NCI-H1436 (cell line): ENCODE data around the gene MBD3L2B.

Experiments used
- DNase-seq: peaks from one replicate; lab custom pipeline; 2025; lab: John Stamatoyannopoulos, UW

The MBD3L2B gene

DNA sequence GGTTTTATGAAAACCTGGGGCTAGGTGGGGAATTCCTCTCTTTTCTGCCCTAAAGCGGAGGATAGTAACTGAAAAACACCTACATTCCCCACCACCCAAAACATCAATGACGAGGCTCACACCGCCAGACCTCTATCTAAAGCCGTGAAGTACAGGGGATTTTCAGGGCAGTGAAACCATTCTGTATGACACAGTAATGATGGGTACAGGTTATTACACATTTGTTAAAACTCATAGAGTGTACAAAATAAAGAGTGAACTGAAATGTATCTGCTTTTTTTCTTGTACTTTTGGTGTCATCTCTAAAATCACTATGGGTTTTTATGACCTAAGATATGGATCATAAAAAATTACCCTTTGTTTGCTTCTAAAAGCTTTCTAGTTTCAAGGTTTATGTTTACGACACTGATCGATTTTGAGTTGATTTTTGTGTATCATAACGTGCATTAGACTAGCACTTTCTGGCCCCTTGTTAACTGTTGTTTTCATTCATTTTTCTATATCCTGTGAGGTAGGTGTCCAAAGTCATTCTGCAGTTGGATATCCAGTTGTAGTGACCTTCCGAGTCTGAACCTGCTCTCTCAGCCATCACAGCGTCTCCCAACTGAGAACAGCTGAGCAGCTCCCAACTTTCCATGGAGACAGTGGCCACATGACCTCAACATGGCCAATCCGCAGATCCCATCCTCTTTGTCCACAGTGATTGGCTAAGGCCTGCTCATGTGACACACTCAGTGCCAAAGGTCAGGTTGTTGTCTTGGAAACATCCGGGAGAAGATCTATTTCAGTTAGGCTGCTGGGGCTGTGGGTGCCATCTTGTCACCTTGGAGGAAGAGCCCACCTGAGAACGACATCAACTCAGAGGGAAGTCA is 10.3 kb downstream of the MBD3L2B start:
- no peak for DNase-seq

DNA sequence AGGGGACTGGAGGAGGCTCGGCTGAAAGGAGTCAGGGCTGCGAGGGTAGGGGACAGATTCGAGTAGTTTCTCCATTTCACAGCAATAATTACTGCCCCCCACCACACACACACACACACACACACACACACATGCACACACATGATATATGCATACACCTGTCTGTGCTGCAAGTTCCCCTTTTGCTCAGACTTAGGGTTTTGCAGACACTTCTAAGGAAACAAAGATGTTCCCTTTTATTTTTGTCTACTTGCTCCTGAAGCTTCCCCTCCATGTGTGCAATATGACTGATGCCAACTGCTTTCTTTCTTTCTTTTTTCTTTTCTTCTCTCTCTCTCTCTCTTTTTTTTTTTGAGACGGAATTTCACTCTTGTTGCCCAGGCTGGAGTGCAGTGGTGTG is 13.4 kb downstream of the MBD3L2B start:
- DNase-seq = no peak

DNA sequence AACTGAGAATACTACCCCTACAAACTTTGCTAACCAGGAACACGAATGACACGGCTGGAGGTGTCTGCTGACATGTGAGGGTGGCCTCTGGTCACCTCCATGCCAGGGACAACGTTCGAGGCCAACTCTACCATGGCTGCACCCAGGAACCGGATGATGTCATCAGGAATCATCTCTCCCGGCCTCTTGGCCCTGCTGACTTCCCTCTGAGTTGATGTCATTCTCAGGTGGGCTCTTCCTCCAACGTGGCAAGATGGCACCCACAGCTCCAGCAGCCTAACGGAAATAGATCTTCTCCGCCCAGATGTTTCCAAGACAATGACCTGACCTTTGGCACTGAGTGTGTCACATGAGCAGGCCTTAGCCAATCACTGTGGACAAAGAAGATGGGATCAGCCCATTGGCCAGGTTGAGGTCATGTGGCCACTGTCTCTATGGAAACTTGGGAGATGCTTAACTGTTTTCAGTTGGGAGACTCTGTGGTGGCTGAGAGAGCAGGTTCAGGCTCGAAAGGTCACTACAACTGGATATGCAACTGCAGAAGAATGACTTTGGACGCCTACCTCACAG is 15.0 kb downstream of the MBD3L2B start:
- DNase-seq = no peak

DNA sequence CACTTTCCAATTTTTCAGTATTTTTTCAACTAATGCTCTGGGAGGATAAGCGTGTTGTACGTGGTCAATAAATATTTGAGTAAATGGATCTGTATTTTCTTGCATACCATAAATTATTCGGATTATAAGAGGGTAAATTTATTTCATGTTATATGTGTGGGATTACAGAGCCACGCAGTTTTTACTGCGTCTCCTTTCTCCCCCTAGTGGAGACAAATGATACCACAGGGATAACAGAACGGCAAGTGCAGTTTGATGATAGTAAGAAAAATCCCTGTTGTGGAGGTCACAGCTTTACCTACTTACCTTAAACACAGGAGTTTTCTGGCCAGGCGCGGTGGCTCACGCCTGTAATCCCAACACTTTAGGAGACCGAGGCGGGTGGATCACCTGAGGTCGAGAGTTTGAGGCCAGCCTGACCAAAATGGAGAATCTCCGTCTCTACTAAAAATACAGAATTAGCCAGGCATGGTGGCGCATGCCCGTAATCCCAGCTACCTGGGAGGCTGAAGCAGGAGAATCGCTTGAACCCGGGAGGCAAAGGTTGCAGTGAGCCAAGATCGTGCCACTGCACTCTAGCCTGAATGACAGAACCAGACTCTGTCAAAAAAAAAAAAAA is 16.8 kb downstream of the MBD3L2B start:
- no peak for DNase-seq

DNA sequence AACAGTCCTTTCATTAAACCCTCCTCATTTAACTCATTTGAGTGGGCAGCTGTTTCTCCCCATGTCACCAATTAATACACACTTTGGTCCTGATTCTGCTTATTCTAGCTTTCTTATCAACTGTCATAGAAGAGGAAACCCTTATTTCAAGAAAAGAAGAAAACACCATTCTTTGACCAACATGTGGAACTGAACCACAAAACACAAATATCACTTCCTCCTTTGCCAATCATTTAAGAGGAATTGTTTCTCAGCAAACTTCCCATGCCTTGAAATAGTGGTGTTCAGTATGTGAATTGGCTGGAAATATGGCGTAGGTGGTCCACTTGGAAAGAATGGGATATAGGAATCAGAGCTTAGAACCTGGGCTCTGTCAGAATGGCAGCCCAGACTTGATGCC is 20.4 kb downstream of the MBD3L2B start:
- no peak for DNase-seq

DNA sequence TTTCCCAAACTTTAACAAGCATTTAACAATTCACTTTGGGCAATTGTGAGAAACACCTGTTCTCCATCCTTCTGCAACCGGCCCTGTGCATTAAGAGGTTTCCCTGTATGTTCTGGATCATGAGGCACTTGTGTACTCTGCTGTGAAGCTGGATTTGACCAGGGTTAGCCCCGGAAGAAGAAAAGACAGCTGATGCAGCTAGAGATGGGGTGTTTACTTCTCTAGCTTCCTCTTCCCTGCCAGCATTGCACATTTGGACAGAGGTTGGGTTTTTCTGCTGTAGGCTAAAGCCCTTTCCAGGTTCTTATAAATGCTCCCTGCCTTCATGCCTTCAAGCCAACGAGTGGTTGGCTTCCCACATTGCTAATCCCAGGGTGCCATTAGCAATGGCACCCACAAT is 20.9 kb downstream of the MBD3L2B start:
- DNase-seq = no peak

DNA sequence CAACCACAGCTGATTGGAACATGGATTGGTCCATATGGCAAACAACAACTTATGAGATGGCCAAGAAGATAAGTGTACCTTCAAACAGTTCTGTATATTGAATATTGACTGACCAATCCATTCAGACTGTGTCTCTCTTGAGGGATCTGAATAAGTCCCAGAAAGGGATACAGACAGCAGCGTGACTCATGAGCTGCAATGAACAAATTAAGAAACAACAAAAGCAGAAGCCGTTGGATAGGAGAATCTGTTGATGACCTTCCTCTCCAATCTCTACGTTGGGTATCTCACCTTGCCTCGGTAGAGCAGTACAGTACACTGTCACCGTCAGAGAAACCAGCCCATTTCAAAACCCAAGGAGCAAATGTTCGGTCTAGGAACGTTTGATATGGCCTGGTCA is 21.3 kb downstream of the MBD3L2B start:
- DNase-seq = no peak

DNA sequence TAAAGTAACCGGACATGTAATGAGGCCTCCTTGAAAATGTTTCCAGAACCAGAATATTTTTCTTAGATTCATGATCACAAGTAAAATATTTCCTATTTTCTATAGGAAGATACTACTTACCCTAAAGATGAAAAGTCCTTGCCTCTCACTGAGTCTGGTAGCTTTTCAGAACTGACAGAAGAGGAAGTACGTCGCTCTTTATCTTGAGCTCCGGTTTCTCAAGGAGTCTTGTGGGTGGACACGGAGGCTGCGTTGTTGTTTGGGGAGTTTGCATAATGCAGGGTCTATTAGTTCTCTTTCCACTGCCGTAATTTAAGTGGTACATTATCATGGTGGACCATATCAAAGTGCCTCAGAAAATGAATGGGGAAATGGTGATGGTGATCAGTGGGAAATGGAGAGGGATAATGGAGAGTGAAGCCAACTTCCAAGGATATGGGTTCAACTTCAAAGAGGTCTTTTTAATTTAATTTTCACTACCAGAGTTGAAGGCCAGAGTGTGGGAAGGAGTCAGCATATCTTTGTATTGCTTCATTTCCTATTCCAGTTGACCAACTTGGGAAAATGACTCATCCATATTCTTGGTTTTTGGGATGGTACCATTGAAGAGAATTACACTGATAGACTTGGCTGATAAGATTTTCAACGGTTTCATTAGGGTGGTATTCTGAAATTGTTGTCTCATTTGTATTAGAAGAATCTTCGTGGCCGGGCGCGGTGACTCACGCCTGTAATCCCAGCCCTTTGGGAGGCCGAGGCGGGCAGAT is 23.4 kb downstream of the MBD3L2B start:
- DNase-seq = no peak

DNA sequence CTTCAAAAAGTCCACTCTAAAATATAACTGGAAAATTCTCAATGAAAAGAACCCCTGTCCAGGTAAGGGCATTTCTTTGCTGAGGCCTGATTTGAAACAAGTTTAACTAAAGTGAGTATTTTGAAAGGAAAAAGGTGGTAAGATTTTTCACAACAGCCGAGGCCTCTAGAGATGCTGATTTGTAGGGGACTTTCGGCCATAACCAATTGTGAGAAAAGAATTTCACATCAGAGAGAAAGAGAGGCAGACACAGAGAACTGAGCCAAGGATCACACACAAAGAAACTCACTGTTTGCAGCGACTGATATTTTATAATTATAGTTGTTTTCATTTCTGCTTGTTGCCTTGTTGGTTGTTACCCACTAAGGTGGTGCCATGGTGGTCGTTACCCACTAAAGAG is 24.4 kb downstream of the MBD3L2B start:
- DNase-seq = no peak

DNA sequence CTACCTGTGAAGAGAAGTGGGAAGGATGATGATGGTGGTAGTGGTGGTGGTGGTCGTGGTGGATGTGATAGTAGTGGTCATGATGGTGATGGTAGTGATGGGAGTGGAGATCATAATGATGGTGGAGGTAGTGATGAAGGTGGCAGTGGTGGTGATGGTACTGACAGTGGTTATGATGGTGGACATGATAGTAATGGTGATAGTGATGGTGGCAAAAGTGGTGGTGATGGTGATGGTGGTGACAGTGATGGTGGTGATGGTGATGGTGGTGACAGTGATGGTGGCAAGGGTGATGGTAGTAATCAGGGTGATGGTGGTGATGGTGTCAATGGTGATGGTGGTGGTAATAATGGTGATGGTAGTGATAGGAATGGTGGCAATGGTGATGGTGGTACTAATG is 26.2 kb downstream of the MBD3L2B start:
- no peak for DNase-seq

DNA sequence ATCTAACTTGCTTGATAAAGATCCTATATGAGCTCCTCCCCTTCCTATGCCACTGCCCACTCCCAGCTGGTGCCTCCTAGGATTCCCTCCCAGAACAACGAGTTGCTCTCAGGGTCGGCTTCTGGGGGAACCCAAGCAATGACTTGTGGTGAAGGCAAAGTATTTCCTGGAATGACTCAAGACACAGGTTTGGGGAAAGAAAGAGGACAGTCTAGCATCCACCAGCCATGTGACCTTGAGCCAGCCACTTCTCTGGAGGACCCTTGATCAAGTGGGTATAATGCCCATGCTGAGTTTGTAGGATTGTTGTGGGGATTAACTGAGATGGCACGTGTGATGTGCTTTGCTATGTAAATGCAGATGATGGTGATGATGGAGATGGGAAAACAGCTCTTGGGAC is 33.0 kb downstream of the MBD3L2B start:
- DNase-seq = no peak

DNA sequence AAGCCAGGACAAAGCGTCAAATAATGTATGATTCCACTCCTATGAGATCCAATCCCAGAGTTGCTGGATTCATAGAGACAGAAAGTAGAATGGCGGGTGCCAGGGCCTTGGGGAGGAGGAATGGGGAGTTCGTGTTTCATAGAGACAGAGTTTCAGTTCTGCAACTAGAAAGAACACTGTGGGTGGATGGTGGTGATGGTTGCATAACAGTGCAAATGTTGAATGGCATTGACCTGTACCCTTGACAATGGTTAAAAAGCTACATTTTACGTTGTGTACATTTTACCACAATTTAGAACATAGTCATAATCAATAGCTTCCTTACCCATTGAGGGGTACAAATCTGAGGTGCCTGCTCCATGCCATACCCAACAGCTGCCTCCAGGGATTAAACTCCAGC is 33.4 kb downstream of the MBD3L2B start:
- no peak for DNase-seq

DNA sequence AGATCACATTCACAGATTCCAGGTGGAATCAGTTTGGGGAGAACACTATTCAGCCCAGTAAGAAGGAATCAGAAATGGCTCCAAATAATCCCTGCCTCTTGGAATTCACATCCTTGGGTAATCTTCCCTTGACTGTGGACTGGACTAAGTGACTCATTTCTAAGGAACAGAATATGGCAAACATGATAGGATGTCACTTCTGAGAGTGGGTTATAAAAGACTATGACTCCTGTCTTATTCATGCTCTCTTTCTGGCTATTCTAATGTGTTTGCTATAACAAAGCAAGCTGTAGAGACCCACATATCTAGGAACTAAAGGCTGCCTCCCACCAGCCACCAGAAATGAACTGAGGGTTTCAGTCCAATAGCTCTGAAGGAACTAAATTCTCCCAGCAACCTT is 37.8 kb downstream of the MBD3L2B start:
- no peak for DNase-seq

DNA sequence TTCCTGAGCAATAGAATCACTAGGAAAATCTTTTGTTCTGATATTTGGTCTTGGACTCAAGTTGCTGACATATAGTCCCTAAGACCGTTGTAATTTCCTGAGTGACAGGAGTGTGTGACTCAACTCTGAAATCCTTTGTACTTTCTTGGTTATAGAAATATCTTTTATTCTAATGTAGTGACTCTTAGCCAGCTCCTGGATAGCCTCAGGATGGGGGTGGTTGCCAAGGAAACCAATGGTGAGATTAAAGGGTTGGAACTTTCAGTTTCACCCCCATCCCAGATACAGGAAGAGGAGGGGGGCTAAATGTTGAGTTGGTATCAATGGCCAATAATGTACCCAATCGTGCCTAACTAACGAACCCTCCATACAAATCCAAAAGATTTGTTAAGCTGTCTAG is 41.8 kb downstream of the MBD3L2B start:
- no peak for DNase-seq

DNA sequence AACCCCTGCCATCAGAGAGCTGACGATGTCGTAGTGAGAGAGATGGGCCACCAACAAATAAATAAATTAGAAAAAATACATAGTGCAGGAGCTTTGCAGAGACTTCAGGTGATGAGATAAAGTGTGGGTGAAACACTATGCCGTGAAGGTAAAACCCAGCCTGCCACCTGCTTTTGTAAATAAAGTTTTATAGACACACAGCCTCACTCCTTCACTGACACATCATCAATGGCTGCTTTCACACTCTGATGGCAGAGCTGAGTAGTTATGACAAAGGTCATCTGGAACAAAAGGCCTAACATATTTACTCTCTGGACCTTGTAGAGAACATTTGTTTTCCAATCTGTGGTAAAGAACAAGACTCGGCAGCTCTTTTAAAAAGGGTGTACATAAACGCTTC is 45.0 kb downstream of the MBD3L2B start:
- DNase-seq = no peak

DNA sequence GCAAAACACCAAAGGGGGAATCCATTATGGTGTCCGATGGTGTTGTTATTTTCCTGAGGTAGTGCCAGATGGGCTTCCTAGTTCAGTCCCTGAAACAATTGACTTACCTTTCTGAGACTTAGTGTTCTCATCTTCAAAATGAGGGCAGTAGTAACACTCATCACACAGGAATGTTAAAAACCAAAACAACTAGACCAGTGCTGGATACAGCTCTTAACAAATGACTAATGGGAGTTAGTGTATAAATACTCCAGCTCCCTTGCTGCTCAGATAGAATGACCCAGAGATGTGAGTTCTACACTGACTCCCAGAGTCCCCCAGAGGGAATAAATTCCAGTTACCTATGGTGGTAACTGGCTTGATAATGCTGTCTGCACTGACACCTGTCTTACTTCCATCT is 49.9 kb downstream of the MBD3L2B start:
- no peak for DNase-seq

DNA sequence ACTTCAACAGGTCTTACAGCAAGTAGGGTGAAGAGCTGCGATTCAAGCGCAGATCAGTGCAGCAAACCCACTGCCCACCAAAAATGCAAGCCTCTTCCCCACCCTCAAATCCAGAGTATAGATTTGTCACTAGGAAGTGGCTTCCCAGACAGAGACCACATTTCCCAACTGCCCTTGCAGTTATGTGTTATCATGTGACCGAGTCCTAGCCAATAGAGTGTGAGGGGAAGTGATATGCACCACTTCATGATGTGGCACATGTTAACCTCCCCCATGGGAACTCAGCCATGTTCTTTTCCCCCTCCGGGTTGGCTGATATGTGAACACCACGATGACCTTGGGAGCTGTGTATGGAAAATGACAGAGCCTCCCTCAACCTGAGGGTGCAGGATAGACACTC is 50.8 kb downstream of the MBD3L2B start:
- DNase-seq = peak; percentile 8

DNA sequence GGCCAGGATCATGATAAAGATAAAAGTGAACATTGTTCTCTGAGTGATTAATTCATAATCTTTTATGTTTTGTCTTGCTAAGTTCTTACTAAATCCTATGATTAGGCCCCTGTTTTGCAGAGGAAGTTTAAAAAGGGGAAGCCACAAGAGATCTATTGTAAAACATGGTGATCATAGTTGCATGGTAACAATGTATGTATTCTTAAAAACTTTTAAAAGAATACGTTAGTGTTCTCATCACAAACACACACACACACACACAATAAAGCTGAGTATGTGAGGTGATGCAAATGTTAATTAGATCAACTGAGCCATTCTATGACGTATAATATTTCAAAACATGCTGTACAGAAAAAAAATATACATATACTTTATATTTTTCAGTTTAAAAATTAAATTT is 51.2 kb downstream of the MBD3L2B start:
- no peak for DNase-seq

DNA sequence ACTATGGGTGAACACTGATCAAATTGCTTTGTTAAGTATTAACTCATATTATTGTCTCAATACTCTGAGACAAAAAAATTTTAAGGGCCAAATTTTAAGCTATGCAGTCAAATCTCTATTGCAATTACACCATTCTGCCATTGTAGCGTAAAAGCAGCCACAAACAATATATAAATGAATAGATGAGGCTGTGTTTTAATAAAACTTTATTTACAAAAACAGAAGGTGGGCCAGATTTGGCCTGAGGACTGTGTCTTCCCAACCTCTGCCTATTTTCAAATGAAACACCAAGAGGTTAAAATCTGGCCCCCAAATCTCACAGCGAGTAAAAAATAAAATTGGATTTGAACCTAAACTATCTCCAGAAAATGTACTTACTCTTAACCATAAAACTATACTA is 51.7 kb downstream of the MBD3L2B start:
- DNase-seq = no peak
